ENCODE data around the gene DYNLL1.
"Not testable (repeated sequence)": the region's sequence is repeated elsewhere in the genome, so short reads cannot be mapped to it uniquely, and the experiment has no call there.

Gene DYNLL1

DNA sequence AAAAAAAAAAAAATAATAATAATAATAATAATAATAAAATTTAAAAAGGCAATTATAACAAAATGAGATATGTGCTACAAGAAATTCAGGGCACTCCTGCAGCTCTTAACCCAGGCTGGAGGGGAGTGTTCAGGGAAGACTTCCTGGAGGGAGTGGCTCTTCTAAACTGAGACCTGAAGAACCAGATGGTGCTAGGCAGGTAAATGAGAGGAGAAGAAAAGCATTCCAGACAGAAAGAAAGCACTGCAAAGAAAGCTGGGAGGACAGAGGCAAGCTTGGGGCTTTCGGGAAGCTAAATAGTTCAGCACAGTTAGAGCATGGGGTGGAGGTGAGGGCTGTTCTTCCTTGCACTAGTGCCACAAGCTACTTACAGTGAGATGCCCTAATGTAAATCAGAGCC is 16.5 kb upstream of the DYNLL1 start:
- Histone ChIP-seq H3K27me3 (ENCODE audit: insufficient read depth, low read depth, severe bottlenecking) (no peaks in the 10 kb centered on the region), H3K36me3 (no peaks in the 10 kb centered on the region; the same call in 1 of the 2 replicates), H3K9me3 (ENCODE audit: severe bottlenecking) (no peaks in the 10 kb centered on the region), H3K27ac (no peak overlapping the region), H3K4me3 (ENCODE audit: low read depth, low read length) (no peak overlapping the region)
- no peak for DNase-seq
- TF ChIP-seq, protein P1, sequence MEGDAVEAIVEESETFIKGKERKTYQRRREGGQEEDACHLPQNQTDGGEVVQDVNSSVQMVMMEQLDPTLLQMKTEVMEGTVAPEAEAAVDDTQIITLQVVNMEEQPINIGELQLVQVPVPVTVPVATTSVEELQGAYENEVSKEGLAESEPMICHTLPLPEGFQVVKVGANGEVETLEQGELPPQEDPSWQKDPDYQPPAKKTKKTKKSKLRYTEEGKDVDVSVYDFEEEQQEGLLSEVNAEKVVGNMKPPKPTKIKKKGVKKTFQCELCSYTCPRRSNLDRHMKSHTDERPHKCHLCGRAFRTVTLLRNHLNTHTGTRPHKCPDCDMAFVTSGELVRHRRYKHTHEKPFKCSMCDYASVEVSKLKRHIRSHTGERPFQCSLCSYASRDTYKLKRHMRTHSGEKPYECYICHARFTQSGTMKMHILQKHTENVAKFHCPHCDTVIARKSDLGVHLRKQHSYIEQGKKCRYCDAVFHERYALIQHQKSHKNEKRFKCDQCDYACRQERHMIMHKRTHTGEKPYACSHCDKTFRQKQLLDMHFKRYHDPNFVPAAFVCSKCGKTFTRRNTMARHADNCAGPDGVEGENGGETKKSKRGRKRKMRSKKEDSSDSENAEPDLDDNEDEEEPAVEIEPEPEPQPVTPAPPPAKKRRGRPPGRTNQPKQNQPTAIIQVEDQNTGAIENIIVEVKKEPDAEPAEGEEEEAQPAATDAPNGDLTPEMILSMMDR (IDR thresholded peaks at IDR 0.05; ENCODE audit: low read depth, low read length), result no peak

DNA sequence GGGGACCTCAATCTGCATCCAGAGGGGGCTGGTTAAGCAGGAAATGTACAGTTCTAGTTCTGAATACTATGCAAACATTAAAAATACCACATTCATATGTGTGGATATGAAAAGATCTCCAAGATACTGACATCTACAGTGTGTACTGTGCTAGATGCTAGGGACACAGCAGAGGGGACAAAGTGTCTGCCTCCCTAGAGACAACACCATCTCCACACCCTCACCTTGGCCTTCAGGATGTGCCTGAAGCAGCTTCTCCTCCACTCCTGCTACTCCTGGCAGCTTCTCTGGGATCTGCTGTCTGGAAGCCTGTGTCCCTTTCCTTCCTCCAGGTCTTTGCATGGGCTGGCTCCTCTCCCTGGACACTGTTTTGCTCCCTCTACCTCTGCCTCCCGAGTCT is 15.7 kb upstream of the DYNLL1 start:
- H3K27ac ChIP-seq, result no peak overlapping the region
- no peaks in the 10 kb centered on the region; the same call in 1 of the 2 replicates for H3K36me3 ChIP-seq
- TF ChIP-seq, protein P1 (IDR thresholded peaks at IDR 0.05; ENCODE audit: low read depth, low read length), result no peak
- DNase-seq, result no peak
- H3K27me3 ChIP-seq (ENCODE audit: insufficient read depth, low read depth, severe bottlenecking), result no peaks in the 10 kb centered on the region
- no peak overlapping the region for H3K4me3 ChIP-seq (ENCODE audit: low read depth, low read length)
- H3K9me3 ChIP-seq (ENCODE audit: severe bottlenecking), result no peaks in the 10 kb centered on the region

DNA sequence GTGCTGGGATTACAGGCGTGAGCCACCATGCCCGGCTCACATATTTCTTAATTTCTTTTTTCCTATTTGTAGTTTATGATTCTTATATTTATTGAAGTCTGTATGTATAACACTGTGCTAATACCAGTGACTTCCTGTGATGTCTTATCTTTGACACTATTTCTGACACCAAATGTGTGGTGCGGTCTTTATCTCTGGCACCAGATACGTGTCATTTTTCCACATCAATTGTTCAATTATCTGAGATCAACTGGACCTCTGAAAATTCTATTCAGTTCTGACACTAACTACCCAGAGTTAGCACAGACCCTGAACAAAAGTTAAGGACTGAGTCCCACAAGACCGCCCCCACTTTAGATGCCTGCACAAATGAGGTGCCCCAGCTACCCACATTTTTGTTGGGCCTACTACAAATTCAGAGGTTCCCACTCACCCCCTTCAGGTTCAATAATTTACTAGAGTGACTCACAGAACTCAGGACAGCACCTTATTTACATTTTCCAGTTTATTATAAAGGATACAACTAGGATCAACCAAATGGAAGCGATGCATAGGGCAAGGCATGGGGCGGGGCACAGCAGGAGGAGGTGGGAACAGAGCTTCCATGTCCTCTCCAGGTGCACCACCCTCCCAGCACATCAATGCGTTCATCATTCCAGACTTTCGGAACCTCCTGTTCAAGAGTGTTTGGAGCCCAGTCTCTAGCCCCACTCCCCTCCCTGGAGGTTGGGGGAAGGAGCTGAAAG is 14.7 kb upstream of the DYNLL1 start:
- no peaks in the 10 kb centered on the region; the same call in none of the 2 replicates for H3K36me3 ChIP-seq
- TF ChIP-seq, protein P1 (IDR thresholded peaks at IDR 0.05; ENCODE audit: low read depth, low read length), result no peak
- H3K27me3 ChIP-seq (ENCODE audit: insufficient read depth, low read depth, severe bottlenecking), result no peaks in the 10 kb centered on the region
- DNase-seq, result no peak
- H3K4me3 ChIP-seq (ENCODE audit: low read depth, low read length), result no peak overlapping the region
- no peak overlapping the region for H3K27ac ChIP-seq
- H3K9me3 ChIP-seq (ENCODE audit: severe bottlenecking), result no peaks in the 10 kb centered on the region

DNA sequence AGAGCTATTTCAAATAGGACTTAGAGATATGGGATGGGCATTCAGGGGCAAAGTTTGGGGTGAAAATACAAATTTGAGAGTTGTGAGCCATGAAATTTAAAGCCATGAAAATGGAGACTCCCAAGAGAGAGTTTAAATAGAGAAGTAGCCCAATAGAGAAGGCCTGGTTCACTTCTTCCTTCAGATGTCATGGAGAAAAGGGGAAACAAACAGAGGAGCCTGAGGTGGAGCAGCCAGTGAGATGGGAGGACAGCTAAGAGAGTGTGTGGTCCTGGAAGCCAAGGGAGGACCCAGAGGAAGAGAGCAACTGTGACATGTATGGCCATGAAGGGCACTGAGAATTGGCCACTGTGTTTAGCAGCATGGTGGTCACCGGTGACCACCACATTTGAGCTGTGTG is 12.3 kb upstream of the DYNLL1 start:
- no peaks in the 10 kb centered on the region; the same call in none of the 2 replicates for H3K36me3 ChIP-seq
- DNase-seq, result no peak
- H3K9me3 ChIP-seq (ENCODE audit: severe bottlenecking), result no peaks in the 10 kb centered on the region
- no peak overlapping the region for H3K4me3 ChIP-seq (ENCODE audit: low read depth, low read length)
- H3K27ac ChIP-seq, result no peak overlapping the region
- TF ChIP-seq, protein P1 (IDR thresholded peaks at IDR 0.05; ENCODE audit: low read depth, low read length), result no peak
- no peaks in the 10 kb centered on the region for H3K27me3 ChIP-seq (ENCODE audit: insufficient read depth, low read depth, severe bottlenecking)

DNA sequence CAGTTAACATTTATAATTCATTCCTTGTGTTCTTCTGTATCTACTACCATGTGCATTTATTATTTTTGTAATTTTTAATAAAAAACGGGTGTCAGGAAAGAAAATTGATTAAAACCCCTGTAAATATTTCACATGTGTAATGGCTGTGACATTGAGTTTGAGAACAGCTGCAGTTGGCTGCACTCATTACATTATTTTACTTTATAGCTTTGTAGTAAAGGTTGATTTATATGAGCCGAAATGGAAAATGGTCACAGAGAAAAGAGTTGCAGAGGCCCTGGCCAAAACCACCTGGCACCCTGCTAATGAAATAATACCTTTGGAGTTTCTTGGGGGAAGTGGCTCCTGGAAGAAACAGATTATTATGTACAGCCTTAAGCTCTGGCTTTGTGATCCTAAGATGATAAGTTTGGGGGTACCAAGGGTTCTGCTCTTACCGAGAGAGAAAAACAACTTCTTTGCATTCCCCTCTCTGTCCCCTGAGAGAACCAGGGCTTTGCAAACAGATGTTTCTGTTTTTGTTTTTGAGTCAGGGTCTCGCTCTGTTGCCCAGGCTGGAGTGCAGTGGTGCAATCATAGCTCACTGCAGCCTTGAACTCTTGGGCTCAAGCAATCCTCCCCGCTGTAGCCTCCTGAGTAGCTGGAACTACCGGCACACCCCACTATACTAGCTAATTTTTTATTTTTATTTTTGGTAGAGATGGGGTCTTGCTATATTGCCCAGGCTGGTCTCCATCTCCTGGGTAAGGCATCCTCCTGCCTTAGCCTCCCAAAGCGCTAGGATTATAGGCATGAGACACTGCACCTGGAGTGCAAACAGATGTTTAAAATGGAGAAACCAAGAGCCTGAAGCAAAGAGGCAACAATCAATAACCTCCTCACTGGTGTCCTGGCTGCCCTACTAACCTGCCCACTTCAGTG is 9.7 kb upstream of the DYNLL1 start:
- no peaks in the 10 kb centered on the region for H3K9me3 ChIP-seq (ENCODE audit: severe bottlenecking)
- no peak overlapping the region for H3K4me3 ChIP-seq (ENCODE audit: low read depth, low read length)
- no peak for DNase-seq
- TF ChIP-seq, protein P1 (IDR thresholded peaks at IDR 0.05; ENCODE audit: low read depth, low read length), result no peak
- H3K36me3 ChIP-seq, result peaks cover 10% of the 10 kb centered on the region
- no peaks in the 10 kb centered on the region for H3K27me3 ChIP-seq (ENCODE audit: insufficient read depth, low read depth, severe bottlenecking)
- no peak overlapping the region for H3K27ac ChIP-seq

DNA sequence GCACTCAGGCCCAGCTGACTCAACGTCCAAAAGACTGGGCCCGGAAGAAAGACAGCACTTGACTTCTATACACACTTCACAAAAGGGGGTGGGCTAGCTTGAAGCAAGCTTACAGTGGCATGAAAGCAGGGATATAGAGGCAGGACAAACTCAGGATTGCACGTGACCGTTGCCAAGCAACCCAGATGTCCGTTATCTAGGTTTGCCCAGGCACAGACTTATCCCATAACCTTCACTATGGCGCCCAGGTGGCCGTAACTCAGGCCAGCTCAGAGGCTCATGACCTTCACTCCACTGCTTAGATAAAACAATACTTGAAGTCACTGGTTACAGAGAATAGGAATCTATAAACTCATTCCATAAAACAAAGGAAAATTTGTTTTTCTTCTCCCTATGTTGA is 8.4 kb upstream of the DYNLL1 start:
- not testable (repeated sequence) for H3K27ac ChIP-seq; H3K4me3 ChIP-seq (ENCODE audit: low read depth, low read length); H3K9me3 ChIP-seq (ENCODE audit: severe bottlenecking); H3K27me3 ChIP-seq (ENCODE audit: insufficient read depth, low read depth, severe bottlenecking)
- peak; percentile 24 for DNase-seq
- H3K36me3 ChIP-seq, result peaks cover 16% of the 10 kb centered on the region

Measured in WERI-Rb-1 (cell line).